Upper lobe of left lung (tissue), 6 donors: ENCODE results near the gene LHX3. TPM values are rescaled to one million over a fixed set of nuclear protein-coding genes. Genes with fewer than 3 reads are reported as not detected.

Experiments used
- ATAC-seq, 2 donors: fragments of 200-7000 bp; cut with Tn5 transposase; one replicate each; pipeline ENCODE4 v1.9.1; 2022; ENCODE audit warnings: mild to moderate bottlenecking in 2 of 2, moderate library complexity in 2 of 2; ENCODE audit not compliant: low FRiP score in 2 of 2
- DNase-seq, 2 donors: peaks; one replicate each; pipeline ENCODE4 v3.0.0-alpha.2; 2019 to 2020
- H3K27ac ChIP-seq, 4 donors: fragments of 200-600 bp; sonication (generic); one replicate each; pipeline ENCODE4 v1.5.1; 2016 to 2019
- H3K27me3 ChIP-seq, 4 donors: fragments of 200-600 bp; sonication (generic); one replicate each; pipeline ENCODE4 v1.5.1; 2017 to 2019
- H3K36me3 ChIP-seq, 4 donors: fragments of 200-600 bp; sonication (generic); one replicate each; pipeline ENCODE4 v1.5.1; 2016 to 2019
- H3K4me1 ChIP-seq, 4 donors: fragments of 200-600 bp; sonication (generic); one replicate each; pipeline ENCODE4 v1.5.1; 2018 to 2019
- H3K4me3 ChIP-seq, 4 donors: fragments of 200-600 bp; sonication (generic); one replicate each; pipeline ENCODE4 v1.5.1; 2017 to 2019; ENCODE audit warnings: mild to moderate bottlenecking in 2 of 4, moderate library complexity in 1 of 4
- H3K9me3 ChIP-seq, 4 donors: fragments of 200-600 bp; sonication (generic); one replicate each; pipeline ENCODE4 v1.5.1; 2018 to 2019
- CTCF ChIP-seq, 6 experiments: fragments of 450-650 bp in 4 of 6; fragments of 200-600 bp in 2 of 6; sonication (generic) in 2 of 6; IDR thresholded peaks; one replicate each; pipeline ENCODE4 v1.5.1; 2016 to 2019; ENCODE audit warnings: antibody characterized with exemption in 6 of 6
- EP300 ChIP-seq, 4 donors: sonication (generic); formaldehyde crosslinking; IDR thresholded peaks; one replicate each; pipeline ENCODE4 v1.5.1; 2017; ENCODE audit warnings: antibody characterized with exemption in 4 of 4, control low read depth in 2 of 4
- POLR2A ChIP-seq, 4 donors: fragments of 450-650 bp; IDR thresholded peaks; one replicate each; pipeline ENCODE4 v1.5.1; 2016 to 2017; ENCODE audit warnings: antibody characterized with exemption in 4 of 4, mild to moderate bottlenecking in 2 of 4
- POLR2AphosphoS5 ChIP-seq, 2 donors: sonication (generic); formaldehyde crosslinking; IDR thresholded peaks; one replicate each; pipeline ENCODE4 v1.5.1; 2017; ENCODE audit warnings: antibody characterized with exemption in 2 of 2
- WGBS, 2 donors: methylation state at CpG; one replicate each; pipeline ENCODE4 v1.1.5; 2017 to 2018; 5-methylcytosine and 5-hydroxymethylcytosine counted together
- total RNA-seq, 6 donors: library from RNA; depleted of rRNA in 4 of 6; stranded (reverse); fragments of >200 nt in 4 of 6; gene quantifications; one replicate each; pipeline versions ENCODE4 v1.1.0 to v1.2.1, GENCODE V29; 2016 to 2021
- donor health status: DM: no; HTN: no; CAD: no; lungs with moderate emphysema.
- donor health status: DM: no; HTN: yes; CAD: no; lungs with severe emphysema.

Gene LHX3
- total RNA-seq, 6 donors from 2014 or later, result 0.20 TPM; not detected in 5

GRCh38 chr9:136244969-136245218 is 40.0 kb upstream of the LHX3 start:
- no peaks in the 10 kb centered on the region for H3K27me3 ChIP-seq
- peak overlapping the region; percentile 70 to 96 (median 80) for H3K4me3 ChIP-seq
- peaks cover 12 to 26% (median 15%) of the 10 kb centered on the region in 4 donors for H3K4me1 ChIP-seq
- H3K27ac ChIP-seq, result peak overlapping the region in 1 of 4 donors; percentile 66
- ATAC-seq, result no peak
- H3K9me3 ChIP-seq, result no peaks in the 10 kb centered on the region
- no peaks in the 10 kb centered on the region for H3K36me3 ChIP-seq
- TF ChIP-seq EP300 (IDR thresholded peaks at IDR 0.05) (no peak), POLR2AphosphoS5 (IDR thresholded peaks at IDR 0.05) (no peak), POLR2A (IDR thresholded peaks at IDR 0.05) (no peak), CTCF (IDR thresholded peaks at IDR 0.05) (no peak)
- WGBS, 2 donors, result 3 to 4% methylated on average over 6 of the region's 6 CpGs
- DNase-seq, result no peak

DNA sequence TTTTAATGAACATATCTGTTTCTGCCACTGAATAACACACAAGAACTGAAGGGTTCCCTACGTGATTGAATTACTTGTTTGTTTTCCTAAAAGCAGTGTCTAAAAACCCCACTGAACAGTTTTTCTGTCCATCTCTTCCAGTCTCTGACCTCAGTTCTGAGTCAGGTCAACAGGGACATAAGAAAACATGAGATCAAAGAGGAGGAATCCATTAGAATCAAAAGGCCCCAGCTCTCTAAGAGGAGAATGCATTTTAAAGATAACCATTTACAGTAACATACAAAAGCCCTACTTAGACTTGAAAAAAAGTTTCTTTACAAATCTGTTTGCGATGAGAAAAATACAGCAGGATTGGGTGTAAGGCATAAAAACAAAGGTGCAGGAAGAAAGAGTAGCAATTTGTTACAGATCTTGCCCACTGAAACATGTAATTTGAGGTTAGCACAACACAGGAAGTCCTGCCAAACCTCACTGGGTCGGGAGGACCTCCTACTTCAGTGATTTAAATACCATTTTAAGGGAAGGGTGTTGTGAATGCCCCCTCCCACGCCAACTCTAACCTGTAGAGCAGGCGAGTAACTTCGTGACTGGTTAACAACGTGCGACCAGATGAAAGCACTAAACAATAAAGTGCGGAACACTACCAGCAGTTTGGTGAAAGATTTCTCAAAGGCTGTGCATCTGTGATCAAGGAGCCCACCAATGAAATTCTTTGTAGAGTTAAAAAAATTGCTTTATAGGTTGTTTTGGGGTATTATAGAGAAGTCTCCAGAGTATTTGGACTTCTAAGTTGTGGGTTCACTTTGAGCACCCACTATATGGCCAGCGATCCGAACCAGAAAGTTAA is 39.4 kb upstream of the LHX3 start:
- no peak for ATAC-seq
- WGBS, 2 donors, result 34 to 42% methylated on average over 11 of the region's 11 CpGs
- H3K36me3 ChIP-seq, result no peaks in the 10 kb centered on the region
- H3K9me3 ChIP-seq, result no peaks in the 10 kb centered on the region
- peaks cover 12 to 31% (median 19%) of the 10 kb centered on the region in 4 donors for H3K4me1 ChIP-seq
- peak overlapping the region in 1 of 4 donors; percentile 66 for H3K27ac ChIP-seq
- no peak for TF ChIP-seq POLR2AphosphoS5 (IDR thresholded peaks at IDR 0.05)
- no peak for TF ChIP-seq CTCF (IDR thresholded peaks at IDR 0.05)
- TF ChIP-seq EP300 (IDR thresholded peaks at IDR 0.05), result no peak
- TF ChIP-seq POLR2A (IDR thresholded peaks at IDR 0.05), result no peak
- DNase-seq, result no peak
- H3K27me3 ChIP-seq, result no peaks in the 10 kb centered on the region
- H3K4me3 ChIP-seq, result peak overlapping the region in 3 of 4 donors; percentile 76 to 96 (median 83)

- TF ChIP-seq POLR2AphosphoS5 (IDR thresholded peaks at IDR 0.05) (no peak), EP300 (IDR thresholded peaks at IDR 0.05) (no peak), CTCF (IDR thresholded peaks at IDR 0.05) (no peak), POLR2A (IDR thresholded peaks at IDR 0.05) (no peak)
- no peak overlapping the region for H3K4me3 ChIP-seq
- H3K36me3 ChIP-seq, result no peaks in the 10 kb centered on the region
- no peaks in the 10 kb centered on the region for H3K27me3 ChIP-seq
- no peak overlapping the region for H3K27ac ChIP-seq
- H3K4me1 ChIP-seq, result peaks cover 12 to 36% (median 20%) of the 10 kb centered on the region in 4 donors
- H3K9me3 ChIP-seq, result no peaks in the 10 kb centered on the region
- WGBS, 2 donors, result 78 to 90% methylated on average over 3 to 4 of the region's 4 CpGs
- ATAC-seq (no peak), DNase-seq (no peak)
Observed at GRCh38 chr9:136243631-136244030, 38.7 kb upstream of the LHX3 start.

DNA sequence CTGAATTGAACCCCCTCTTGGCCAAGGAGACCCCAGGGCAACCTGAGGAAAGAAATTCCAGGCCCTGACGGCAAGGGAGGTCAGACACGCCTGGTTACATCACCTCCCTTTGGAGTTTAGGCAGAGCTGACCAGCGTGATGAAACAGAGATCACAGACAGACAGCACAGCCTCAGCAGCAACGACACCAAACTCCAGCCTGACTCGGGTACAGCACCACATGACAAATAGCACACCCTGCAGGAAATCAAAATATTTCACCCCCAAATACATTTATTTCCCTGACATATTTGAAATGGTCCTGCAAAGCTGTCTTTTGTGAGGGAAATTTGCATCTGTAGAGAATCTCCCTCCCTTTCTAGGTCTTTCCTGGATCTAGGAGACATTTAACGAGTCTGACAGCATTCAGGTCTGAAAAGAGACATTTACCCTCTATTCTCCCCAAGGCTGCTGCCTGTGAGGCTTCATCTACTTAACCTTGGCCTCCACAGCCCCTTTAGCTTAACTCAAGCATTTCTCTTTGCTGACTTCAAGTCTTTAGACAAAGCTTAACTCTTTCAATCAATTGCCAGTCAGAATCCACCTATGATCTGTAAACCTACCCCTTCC is 38.1 kb upstream of the LHX3 start:
- no peak for DNase-seq
- 74 to 88% methylated on average over 5 to 6 of the region's 6 CpGs for WGBS, 2 donors
- peaks cover 12 to 36% (median 20%) of the 10 kb centered on the region in 4 donors for H3K4me1 ChIP-seq

More for the DNA sequence above, 38.1 kb upstream of the LHX3 start:
- H3K27ac ChIP-seq, result no peak overlapping the region
- H3K27me3 ChIP-seq, result no peaks in the 10 kb centered on the region
- ATAC-seq, result no peak
- no peak overlapping the region for H3K4me3 ChIP-seq
- TF ChIP-seq CTCF (IDR thresholded peaks at IDR 0.05) (no peak), POLR2A (IDR thresholded peaks at IDR 0.05) (no peak), POLR2AphosphoS5 (IDR thresholded peaks at IDR 0.05) (no peak), EP300 (IDR thresholded peaks at IDR 0.05) (no peak)
- no peaks in the 10 kb centered on the region for H3K9me3 ChIP-seq
- H3K36me3 ChIP-seq, result no peaks in the 10 kb centered on the region
